GM12878 (cell line): ENCODE data around the gene PPM1G. TPM values are rescaled to one million over a fixed set of nuclear protein-coding genes. Genes with fewer than 3 reads are reported as not detected.
A peak's percentile ranks its signal among the peaks of the same experiment; 100 is the strongest.

Experiments
- ATAC-seq: fragments of 200-7000 bp; cut with Tn5 transposase; 3 replicates; pipeline ENCODE4 v1.9.1; 2020; ENCODE audit warnings: mild to moderate bottlenecking, moderate library complexity
- BruUV-seq: library from RNA; stranded (reverse); fragments of 400-500 nt; replicated peaks from 2 replicates; lab custom pipeline; 2021; lab: Mats Ljungman, UMichigan
- CTCF ChIA-PET: fragments of 300-600 bp; sonication (Branson Sonifier 250); formaldehyde crosslinking; extraction: SDS; loops from one replicate; lab custom pipeline; 2021; ENCODE audit warnings: inconsistent platforms; lab: Yijun Ruan, JAX
- POLR2A ChIA-PET: fragments of 350-600 bp; formaldehyde crosslinking; extraction: SDS; loops from one replicate; lab custom pipeline; 2021; ENCODE audit warnings: inconsistent platforms; lab: Charles Lee
- RAD21 ChIA-PET: fragments of 300-600 bp; sonication (Branson Sonifier 250); formaldehyde crosslinking; loops from one replicate; lab custom pipeline; 2023; ENCODE audit warnings: antibody characterized with exemption; ENCODE audit not compliant: unreplicated experiment; lab: Charles Lee
- SMC1A ChIA-PET: fragments of 300-600 bp; sonication (Branson Sonifier 250); formaldehyde crosslinking; loops from one replicate; lab custom pipeline; 2023; ENCODE audit not compliant: unreplicated experiment, uncharacterized antibody; lab: Charles Lee
- DNase-seq: peaks from one replicate; pipeline ENCODE4 v3.0.0-alpha.2; 2011; ENCODE audit warnings: low read depth, low spot score
- FAIRE-seq: peaks from 3 replicates; lab custom pipeline; 2011; peaks lifted over from hg19 to GRCh38; lab: Jason Lieb, UNC
- H2AFZ ChIP-seq: 2 replicates; pipeline ENCODE4 v1.6.0; 2011; ENCODE audit warnings: low read depth, low read length, control low read depth; ENCODE audit not compliant: control insufficient read depth
- H3K27ac ChIP-seq: 2 replicates; pipeline ENCODE4 v1.5.1; 2011; ENCODE audit warnings: control low read depth; ENCODE audit not compliant: control insufficient read depth, insufficient read depth
- H3K27me3 ChIP-seq, 2 experiments: replicated peaks in 1 of 2; 2 replicates each; pipeline versions ENCODE4 v1.6.0 to v1.6.1; 2011; ENCODE audit warnings: low read length in 1 of 2; ENCODE audit not compliant: control insufficient read depth in 2 of 2, insufficient read depth in 2 of 2
- H3K36me3 ChIP-seq, 2 experiments: 2 replicates each; pipeline ENCODE4 v1.5.1; 2011; ENCODE audit warnings: low read length in 1 of 2; ENCODE audit not compliant: control insufficient read depth in 2 of 2, insufficient read depth in 2 of 2
- H3K4me1 ChIP-seq: 2 replicates; pipeline ENCODE4 v1.6.1; 2011; ENCODE audit warnings: mild to moderate bottlenecking, low read length, moderate library complexity, mixed read lengths; ENCODE audit not compliant: control insufficient read depth, insufficient read depth
- H3K4me2 ChIP-seq: 2 replicates; pipeline ENCODE4 v1.6.0; 2011; ENCODE audit warnings: control low read depth; ENCODE audit not compliant: control insufficient read depth, insufficient read depth
- H3K4me3 ChIP-seq: fragments of 200-600 bp; sonication (generic); 2 replicates; pipeline ENCODE4 v1.5.1; 2016
- H3K79me2 ChIP-seq: 2 replicates; pipeline ENCODE4 v1.6.0; 2011; ENCODE audit warnings: low read length; ENCODE audit not compliant: control insufficient read depth, insufficient read depth
- H3K9ac ChIP-seq: 2 replicates; pipeline ENCODE4 v1.8.0; 2011; ENCODE audit warnings: low read length, control low read depth, mixed read lengths; ENCODE audit not compliant: control insufficient read depth, insufficient read depth
- H3K9me3 ChIP-seq: replicated peaks from 3 replicates; pipeline ENCODE4 v1.5.1; 2011; ENCODE audit warnings: mild to moderate bottlenecking, low read length; ENCODE audit not compliant: control insufficient read depth, insufficient read depth
- H4K20me1 ChIP-seq: 2 replicates; pipeline ENCODE4 v1.6.0; 2011; ENCODE audit not compliant: control insufficient read depth, insufficient read depth
- BCL3 ChIP-seq: IDR thresholded peaks from 2 replicates; pipeline ENCODE4 v1.6.1; 2011; ENCODE audit warnings: borderline replicate concordance, low read depth, mild to moderate bottlenecking, moderate library complexity, low read length; ENCODE audit not compliant: insufficient read depth, poor library complexity, severe bottlenecking
- BMI1 ChIP-seq: fragments of 450-650 bp; IDR thresholded peaks from 2 replicates; pipeline ENCODE4 v1.6.1; 2016; ENCODE audit warnings: mild to moderate bottlenecking, moderate library complexity, borderline replicate concordance
- CHD4 ChIP-seq: fragments of 200-600 bp; sonication (generic); IDR thresholded peaks from 2 replicates; pipeline ENCODE4 v1.6.1; 2016; ENCODE audit warnings: mild to moderate bottlenecking
- E2F4 ChIP-seq: IDR thresholded peaks from 2 replicates; pipeline ENCODE4 v1.6.1; 2012; ENCODE audit warnings: low read depth, low read length, improper control_type of control experiment
- GATAD2B ChIP-seq: fragments of 450-650 bp; conservative IDR thresholded peaks from 2 replicates; pipeline ENCODE4 v1.6.1; 2017; ENCODE audit warnings: low read depth, mild to moderate bottlenecking, moderate library complexity
- HDGF ChIP-seq: fragments of 450-650 bp; IDR thresholded peaks from 2 replicates; pipeline ENCODE4 v1.6.1; 2016; ENCODE audit warnings: antibody characterized with exemption
- IRF4 ChIP-seq: IDR thresholded peaks from 2 replicates; pipeline ENCODE4 v1.6.1; 2011; ENCODE audit warnings: low read depth, low read length
- MTA3 ChIP-seq: IDR thresholded peaks from 2 replicates; pipeline ENCODE4 v1.6.1; 2012; ENCODE audit warnings: low read length, inconsistent platforms, borderline replicate concordance
- SMARCA5 ChIP-seq: fragments of 450-650 bp; IDR thresholded peaks from 2 replicates; pipeline ENCODE4 v1.6.1; 2017; ENCODE audit warnings: mild to moderate bottlenecking
- WRNIP1 ChIP-seq: IDR thresholded peaks from 2 replicates; pipeline ENCODE4 v1.6.1; 2011; ENCODE audit warnings: low read depth, low read length, improper control_type of control experiment, borderline replicate concordance
- ZBTB40 ChIP-seq: fragments of 450-650 bp; IDR thresholded peaks from 2 replicates; pipeline ENCODE4 v1.6.1; 2016; ENCODE audit warnings: mild to moderate bottlenecking, moderate library complexity, borderline replicate concordance
- WGBS: methylation state at CpG from one replicate; pipeline ENCODE4 v1.1.6; 2016; ENCODE audit warnings: low lambda C conversion rate; ENCODE audit not compliant: insufficient replicate concordance, insufficient coverage; ENCODE audit errors: missing lambda C conversion rate; 5-methylcytosine and 5-hydroxymethylcytosine counted together
- in situ Hi-C: fragments of 300-500 bp; cut with MboI; formaldehyde crosslinking; loops from 9 replicates; pipeline ENCODE4 v1.14.3; 2018; ENCODE audit warnings: mixed read lengths
- intact Hi-C: fragments of 100-400 bp; cut with micrococcal nuclease; formaldehyde crosslinking; loops from one replicate; pipeline ENCODE4 v1.14.2; 2022; ENCODE audit not compliant: unreplicated experiment
- polyA plus RNA-seq, 11 experiments: library from polyadenylated mRNA; depleted of rRNA in 4 of 11; unstranded in 6 of 11; stranded (reverse) in 5 of 11; fragments of >200 nt; fragmentation: Nextera tagmentation in 4 of 11; fragmentation: Illumina TruSeq in 1 of 11; extraction: Ambion mirVana in 4 of 11; extraction: Trizol in 1 of 11; gene quantifications; 1 replicate in 1 of 11; 2 replicates in 10 of 11; pipeline versions ENCODE4 v1.2.1 to v1.2.3, GENCODE V29; 2011 to 2016; ENCODE audit warnings: inconsistent platforms in 2 of 11, missing spikeins in 2 of 11, low read depth in 1 of 11
- total RNA-seq, 4 experiments: library from RNA; depleted of rRNA in 3 of 4; stranded (reverse); fragments of >200 nt in 3 of 4; fragmentation: Illumina TruSeq in 1 of 4; extraction: Trizol in 1 of 4; gene quantifications; 2 replicates each; pipeline versions ENCODE4 v1.2.1 to v1.2.3, GENCODE V29; 2013 to 2021
- TF ChIP-seq, protein P1 (sequence below): IDR thresholded peaks from 2 replicates; pipeline ENCODE4 v1.6.1; 2011; ENCODE audit warnings: borderline replicate concordance, low read depth, mild to moderate bottlenecking, moderate library complexity, mixed read lengths, low read length; ENCODE audit not compliant: insufficient read depth; ENCODE audit errors: extremely low read length
- TF ChIP-seq, protein P2 (sequence below): IDR thresholded peaks from 2 replicates; pipeline ENCODE4 v1.6.1; 2012; ENCODE audit warnings: low read depth, low read length, improper control_type of control experiment
- TF ChIP-seq, protein P3 (sequence below): IDR thresholded peaks from 2 replicates; pipeline ENCODE4 v1.6.1; 2011; ENCODE audit warnings: low read depth, mild to moderate bottlenecking, low read length, moderate library complexity, borderline replicate concordance; ENCODE audit errors: extremely low read depth

Gene PPM1G
- total and polyA plus RNA-seq, 10 of the 15 experiments (the other 5 are each of a cell fraction or from before 2014, with no cell fraction given) = 68.8 to 171 (median 121) TPM

DNA sequence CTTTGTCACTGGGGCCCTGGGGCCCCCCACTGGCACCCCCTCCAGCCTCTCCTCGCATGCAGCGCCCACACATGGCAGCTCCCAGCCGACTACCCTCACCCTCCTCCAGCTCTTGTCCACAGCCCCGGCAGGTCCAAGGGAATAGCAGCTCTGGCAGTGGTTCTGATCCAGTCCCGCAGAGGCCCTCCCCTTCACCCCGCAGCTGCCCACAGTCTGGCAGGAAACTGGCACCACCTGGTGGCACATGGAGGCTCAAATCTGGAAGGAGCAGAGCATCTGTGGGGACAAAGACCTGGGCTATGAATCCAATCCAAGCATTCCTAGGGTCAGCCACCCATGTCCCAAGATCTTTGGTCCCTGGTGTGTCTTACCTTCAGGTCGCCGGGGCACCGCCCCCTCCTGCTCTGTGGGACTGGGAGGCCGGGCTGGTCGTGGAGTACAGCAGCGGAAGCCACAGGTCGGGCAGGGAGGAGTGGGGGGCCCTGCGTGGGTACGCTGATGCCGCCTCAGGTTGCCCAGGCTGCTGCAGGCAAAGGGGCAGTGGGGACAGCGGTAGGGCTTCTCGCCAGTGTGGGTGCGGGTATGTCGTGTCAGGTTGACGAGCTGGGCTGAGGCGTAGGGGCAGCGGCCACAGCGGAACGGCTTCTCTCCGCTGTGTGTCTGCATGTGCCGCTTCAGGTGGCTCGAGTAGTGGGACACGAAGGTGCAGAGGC lies 31.1 kb downstream of the PPM1G start:
- intact Hi-C loops (no loop called here), in situ Hi-C loops (no loop called here)
- 90% methylated on average over 27 of the region's 29 CpGs for WGBS
- no peaks in the 10 kb centered on the region for H3K27me3 ChIP-seq
- peaks cover 9% of the 10 kb centered on the region; the same call in 1 of the 2 replicates for H3K4me1 ChIP-seq
- ChIA-PET POLR2A (interaction anchor here (0.6 to 1.2 kb wide), 2 partner anchors 31 to 320 kb away, joined by 4 read pairs; partner anchors contain the start of gene PPM1G), CTCF (interaction anchor here (1.4 to 2.8 kb wide), 2 partner anchors 51 to 53 kb away, joined by 3 to 14 read pairs; partner anchors contain the start of gene NRBP1), SMC1A (interaction anchor here (1.3 kb wide), 1 partner anchor 9 kb away, joined by 3 read pairs; the partner anchor contains the start of gene EIF2B4), RAD21 (no interaction called here)
- peaks cover 15% of the 10 kb centered on the region for H3K79me2 ChIP-seq
- H3K4me2 ChIP-seq = no peak overlapping the region
- H3K36me3 ChIP-seq = peaks cover 34 to 41% of the 10 kb centered on the region in 2 experiments
- H3K4me3 ChIP-seq = no peak overlapping the region
- FAIRE-seq (no peak), ATAC-seq (no peak), DNase-seq (no peak)
- no peak overlapping the region for H3K27ac ChIP-seq
- no TSS peak for BruUV-seq
- no peaks in the 10 kb centered on the region; the same call in 1 of the 2 replicates for H4K20me1 ChIP-seq
- no peak overlapping the region for H3K9ac ChIP-seq
- H2AFZ ChIP-seq = no peak overlapping the region
- H3K9me3 ChIP-seq = no peaks in the 10 kb centered on the region
- TF ChIP-seq BMI1 (no peak), WRNIP1 (no peak), CHD4 (no peak), BCL3 (peak; percentile 39), GATAD2B (no peak), HDGF (no peak), ZBTB40 (no peak), E2F4 (no peak), MTA3 (no peak), IRF4 (no peak), SMARCA5 (no peak)
- TF ChIP-seq, protein P1, sequence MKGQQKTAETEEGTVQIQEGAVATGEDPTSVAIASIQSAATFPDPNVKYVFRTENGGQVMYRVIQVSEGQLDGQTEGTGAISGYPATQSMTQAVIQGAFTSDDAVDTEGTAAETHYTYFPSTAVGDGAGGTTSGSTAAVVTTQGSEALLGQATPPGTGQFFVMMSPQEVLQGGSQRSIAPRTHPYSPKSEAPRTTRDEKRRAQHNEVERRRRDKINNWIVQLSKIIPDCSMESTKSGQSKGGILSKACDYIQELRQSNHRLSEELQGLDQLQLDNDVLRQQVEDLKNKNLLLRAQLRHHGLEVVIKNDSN = no peak
- TF ChIP-seq, protein P2, sequence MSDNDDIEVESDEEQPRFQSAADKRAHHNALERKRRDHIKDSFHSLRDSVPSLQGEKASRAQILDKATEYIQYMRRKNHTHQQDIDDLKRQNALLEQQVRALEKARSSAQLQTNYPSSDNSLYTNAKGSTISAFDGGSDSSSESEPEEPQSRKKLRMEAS = no peak
- TF ChIP-seq, protein P3, sequence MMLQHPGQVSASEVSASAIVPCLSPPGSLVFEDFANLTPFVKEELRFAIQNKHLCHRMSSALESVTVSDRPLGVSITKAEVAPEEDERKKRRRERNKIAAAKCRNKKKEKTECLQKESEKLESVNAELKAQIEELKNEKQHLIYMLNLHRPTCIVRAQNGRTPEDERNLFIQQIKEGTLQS = no peak
